HepG2 (cell line): ENCODE measurements around the gene SMAP2.

Experiments
- CREM ChIP-seq, 2 experiments: sonication (generic) in 1 of 2; formaldehyde crosslinking in 1 of 2; IDR thresholded peaks; 2 replicates each; pipeline versions ENCODE4 v1.4.0 to v1.6.1; 2016 to 2020; ENCODE audit warnings: antibody characterized with exemption in 1 of 2, mild to moderate bottlenecking in 1 of 2, missing genetic modification reagents in 1 of 2
- FIP1L1 ChIP-seq: fragments of 200-400 bp; formaldehyde crosslinking; IDR thresholded peaks from 2 replicates; pipeline ENCODE4 v1.6.1; 2018; ENCODE audit warnings: low read depth, mild to moderate bottlenecking, low read length, moderate library complexity, borderline replicate concordance; ENCODE audit not compliant: insufficient read depth
- FOXA1 ChIP-seq, 2 experiments: fragments of 450-650 bp in 1 of 2; sonication (generic) in 1 of 2; formaldehyde crosslinking in 1 of 2; IDR thresholded peaks; 2 replicates each; pipeline versions ENCODE4 v1.4.0 to v1.6.1; 2016 to 2020; ENCODE audit warnings: missing genetic modification reagents in 1 of 2
- FOXP1 ChIP-seq, 2 experiments: fragments of 450-650 bp in 1 of 2; IDR thresholded peaks; 2 replicates each; pipeline ENCODE4 v1.6.1; 2017 to 2018; ENCODE audit warnings: antibody characterized with exemption in 1 of 2
- FOXP4 ChIP-seq: sonication (generic); formaldehyde crosslinking; IDR thresholded peaks from 2 replicates; pipeline ENCODE4 v1.4.0; 2020; ENCODE audit warnings: missing genetic modification reagents
- PAXIP1 ChIP-seq: sonication (generic); formaldehyde crosslinking; conservative IDR thresholded peaks from 2 replicates; pipeline ENCODE4 v1.4.0; 2020; ENCODE audit warnings: mild to moderate bottlenecking, missing genetic modification reagents, moderate library complexity
- RAD21 ChIP-seq: fragments of 450-650 bp; formaldehyde crosslinking; IDR thresholded peaks from 2 replicates; pipeline ENCODE4 v1.5.0; 2020; ENCODE audit warnings: mild to moderate bottlenecking
- REPIN1 ChIP-seq: sonication (generic); formaldehyde crosslinking; IDR thresholded peaks from 2 replicates; pipeline ENCODE4 v1.8.0; 2022; ENCODE audit warnings: missing genetic modification reagents, low read depth, mild to moderate bottlenecking, borderline replicate concordance
- ZKSCAN8 ChIP-seq: IDR thresholded peaks from 2 replicates; pipeline ENCODE4 v1.6.1; 2016; ENCODE audit warnings: borderline replicate concordance, missing genetic modification reagents, missing compliant biosample characterization
- ZSCAN29 ChIP-seq: sonication (generic); formaldehyde crosslinking; conservative IDR thresholded peaks from 2 replicates; pipeline ENCODE4 v1.4.0; 2020; ENCODE audit warnings: mild to moderate bottlenecking, missing genetic modification reagents

GRCh38 chr1:40416709-40417108 is 43.2 kb downstream of the SMAP2 start:
- no peak for TF ChIP-seq PAXIP1 (CRISPR knock-in tag)
- TF ChIP-seq REPIN1 (CRISPR knock-in tag): no peak
- no peak for TF ChIP-seq ZKSCAN8 (CRISPR knock-in tag)
- no peak for TF ChIP-seq FOXP4
- no peak for TF ChIP-seq RAD21 (CRISPR knock-in tag)
- no peak for TF ChIP-seq FOXA1 (IDR thresholded peaks at IDR 0.05)
- no peak for TF ChIP-seq FOXA1 (CRISPR knock-in tag; IDR thresholded peaks at IDR 0.05)
- TF ChIP-seq FIP1L1: no peak
- no peak for TF ChIP-seq ZSCAN29
- no peak for TF ChIP-seq CREM (IDR thresholded peaks at IDR 0.05)
- no peak for TF ChIP-seq CREM (CRISPR knock-in tag; IDR thresholded peaks at IDR 0.05)
- TF ChIP-seq FOXP1 (IDR thresholded peaks at IDR 0.05): no peak
- TF ChIP-seq FOXP1 (CRISPR knock-in tag; IDR thresholded peaks at IDR 0.05): no peak
